Iris pigment epithelial cell (primary cell): ENCODE measurements around the gene IGSF22.

Experiments used
- DNase-seq: peaks from one replicate; pipeline ENCODE4 v3.0.0-alpha.2; 2011; ENCODE audit warnings: low read depth

IGSF22 gene

DNA sequence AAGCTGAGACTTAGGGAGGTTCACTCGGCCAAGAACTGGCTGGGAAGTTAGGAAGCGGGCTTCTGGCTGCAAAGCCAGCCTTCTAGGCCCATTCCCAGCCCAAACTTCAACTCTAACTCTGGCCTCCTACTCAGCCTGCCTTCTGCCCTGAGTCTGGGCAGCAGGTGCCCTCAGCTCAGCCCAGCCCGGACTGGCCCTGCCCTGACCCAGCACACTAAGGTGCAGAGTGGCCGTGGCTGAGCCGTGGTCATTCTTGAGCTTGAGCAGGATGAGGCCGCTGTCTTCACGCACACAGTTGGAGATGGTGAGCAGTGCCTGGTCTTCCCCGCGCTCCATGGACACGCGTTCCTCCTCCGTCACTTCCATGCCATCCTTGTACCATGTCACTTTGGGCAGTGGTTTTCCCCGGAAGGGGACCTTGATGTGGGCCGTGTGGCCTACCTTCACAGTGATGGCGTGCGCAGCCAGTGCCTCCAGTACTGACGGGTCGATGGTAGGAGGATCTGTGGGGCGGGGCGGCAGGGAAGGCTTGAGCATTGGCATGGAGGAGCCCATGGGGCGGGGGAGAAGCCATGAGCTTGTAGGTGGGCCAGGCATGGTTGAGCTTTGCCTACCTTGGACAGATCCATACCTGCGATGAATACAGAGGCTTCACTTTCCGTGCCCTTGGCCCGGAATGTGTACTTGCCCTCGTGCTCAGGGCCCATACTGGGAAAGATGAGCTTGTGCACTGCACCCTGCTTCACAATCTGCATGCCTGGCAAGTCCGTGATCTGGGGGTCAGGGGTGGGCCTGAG lies 12.1 kb downstream of the IGSF22 start:
- DNase-seq = no peak

DNA sequence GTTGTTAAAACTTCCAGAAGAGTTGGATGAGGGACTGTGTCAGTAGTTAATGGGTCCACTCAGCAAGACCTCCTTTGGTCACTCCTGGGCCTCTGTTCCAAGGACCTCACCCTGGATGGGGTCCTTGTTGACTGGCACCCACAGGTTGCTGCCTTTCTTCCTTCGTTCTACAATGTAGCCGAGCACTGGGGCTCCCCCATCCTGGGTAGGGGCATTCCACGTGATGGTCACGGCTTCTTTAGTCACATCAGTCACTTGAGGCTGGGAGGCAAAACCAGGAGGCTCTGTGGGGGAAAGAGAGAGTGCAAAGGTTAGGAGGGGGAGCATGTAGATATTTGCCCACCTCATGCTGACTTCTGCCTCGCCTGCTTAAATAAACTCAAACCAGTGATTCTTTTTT lies 15.4 kb downstream of the IGSF22 start:
- no peak for DNase-seq

DNA sequence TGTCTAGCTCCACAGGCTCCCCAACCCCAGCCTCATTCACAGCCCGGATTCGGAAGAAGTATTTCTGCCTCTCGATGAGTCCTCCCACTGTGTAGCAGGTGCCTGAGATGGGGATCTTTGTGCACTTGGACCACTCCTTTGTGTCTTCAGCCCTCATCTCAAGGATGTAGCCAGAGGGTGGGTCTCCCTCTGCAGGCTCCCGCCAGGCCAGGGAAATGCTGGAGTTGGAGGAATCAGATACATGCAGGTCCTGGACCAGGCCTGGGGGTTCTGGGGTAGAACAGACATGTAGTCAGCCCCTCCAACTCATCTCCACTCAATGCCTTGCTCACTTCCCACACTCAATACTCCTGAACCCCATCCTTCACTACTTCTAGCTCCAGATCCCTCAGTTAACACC lies 16.6 kb downstream of the IGSF22 start:
- DNase-seq = no peak

DNA sequence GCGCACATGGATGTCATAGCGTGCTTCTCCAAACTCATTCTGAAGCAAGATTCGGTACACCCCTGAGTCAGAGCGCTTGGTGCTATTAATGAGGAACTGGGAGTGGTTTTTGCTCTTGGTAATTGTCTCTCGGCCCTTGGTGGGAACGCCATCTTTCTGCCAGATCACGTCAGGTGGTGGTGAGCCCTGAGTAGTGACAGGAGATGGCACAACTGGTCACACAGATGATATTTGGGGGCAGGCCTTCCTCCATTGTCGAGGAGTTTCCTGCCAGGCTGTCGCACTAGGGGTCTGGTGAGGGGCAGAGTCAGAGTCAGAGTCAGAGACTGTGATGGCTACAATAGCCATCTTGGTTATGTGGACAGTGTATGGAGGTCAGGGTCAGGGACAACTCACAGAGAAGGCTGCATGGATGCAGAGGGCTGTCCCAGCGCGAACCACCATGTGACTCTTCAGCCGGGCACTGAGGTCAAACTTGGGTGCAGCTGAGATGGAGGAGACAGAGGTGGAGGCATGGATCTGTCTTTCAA lies 18.1 kb downstream of the IGSF22 start:
- DNase-seq = no peak

DNA sequence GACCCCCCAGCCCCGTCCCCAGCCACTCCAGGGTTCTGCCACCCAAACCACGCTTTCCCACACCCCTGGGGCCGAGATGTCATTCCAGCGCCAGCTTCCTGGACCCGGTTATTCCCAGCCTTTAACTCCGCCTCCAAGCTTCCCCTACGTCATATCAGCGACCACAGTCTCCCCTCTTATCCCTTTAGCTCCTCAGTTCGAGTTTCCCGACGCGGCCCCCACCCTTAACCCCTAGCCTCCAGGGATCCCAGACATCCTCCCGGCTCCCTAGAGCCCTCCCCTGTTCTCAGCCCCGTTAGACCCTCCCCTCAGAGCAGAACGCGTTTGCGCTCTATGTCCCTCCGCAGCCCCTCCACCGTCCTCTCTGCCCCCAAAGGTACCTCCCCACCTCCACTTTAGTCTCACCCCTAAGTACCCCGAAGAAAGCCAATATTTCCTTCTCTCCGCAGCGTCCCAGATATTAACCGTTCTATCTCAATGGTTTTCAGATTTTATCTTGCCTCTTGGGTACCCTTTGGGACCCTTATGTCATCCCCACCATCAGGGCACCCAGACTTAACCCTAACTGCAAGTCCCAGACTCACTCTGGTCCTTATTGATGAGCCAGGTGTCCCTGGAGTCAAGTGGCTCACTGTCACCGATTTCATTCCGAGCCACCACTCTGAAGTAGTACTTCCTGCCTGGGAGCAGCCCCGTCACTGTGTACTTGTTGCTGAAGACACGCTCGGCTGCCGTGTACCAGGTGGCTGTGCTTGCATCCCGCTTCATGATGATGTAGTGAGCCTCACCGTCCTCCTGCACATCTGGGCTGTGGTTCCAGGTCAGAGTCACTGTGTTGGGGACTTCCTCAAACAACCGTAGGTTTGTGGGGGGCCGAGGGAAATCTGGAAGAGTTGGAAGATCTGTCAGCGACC lies 19.4 kb downstream of the IGSF22 start:
- peak; percentile 54 for DNase-seq

DNA sequence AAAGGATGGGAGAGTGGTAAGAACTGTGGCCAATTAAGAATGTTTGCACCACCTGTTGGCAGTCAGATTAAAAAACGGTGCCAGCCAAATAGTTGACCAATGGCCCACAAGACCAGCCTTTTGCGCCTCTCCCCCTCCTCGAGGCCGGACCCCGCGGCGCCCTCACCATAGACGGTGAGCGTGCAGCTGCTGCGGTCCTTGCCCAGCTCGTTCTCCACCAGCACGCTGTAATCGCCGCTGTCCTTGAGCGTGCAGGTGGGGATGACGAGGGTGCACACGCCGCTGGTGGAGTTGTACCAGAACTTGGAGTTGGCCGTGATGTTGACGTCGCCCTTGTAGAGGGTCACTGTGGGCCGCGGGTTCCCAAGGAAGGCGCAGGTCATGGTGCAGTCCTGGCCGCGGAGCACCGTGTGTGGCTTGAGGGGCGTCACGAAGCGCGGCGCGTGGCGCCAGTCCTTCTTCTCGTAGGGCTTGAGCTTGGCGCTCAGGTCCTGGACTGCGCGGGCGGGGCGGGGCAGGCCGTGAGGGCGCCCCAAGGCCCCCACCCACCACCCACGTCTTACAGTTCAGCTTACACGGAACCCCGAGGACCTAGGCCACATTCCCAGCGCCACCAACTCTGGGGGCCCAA lies 20.2 kb downstream of the IGSF22 start:
- no peak for DNase-seq

DNA sequence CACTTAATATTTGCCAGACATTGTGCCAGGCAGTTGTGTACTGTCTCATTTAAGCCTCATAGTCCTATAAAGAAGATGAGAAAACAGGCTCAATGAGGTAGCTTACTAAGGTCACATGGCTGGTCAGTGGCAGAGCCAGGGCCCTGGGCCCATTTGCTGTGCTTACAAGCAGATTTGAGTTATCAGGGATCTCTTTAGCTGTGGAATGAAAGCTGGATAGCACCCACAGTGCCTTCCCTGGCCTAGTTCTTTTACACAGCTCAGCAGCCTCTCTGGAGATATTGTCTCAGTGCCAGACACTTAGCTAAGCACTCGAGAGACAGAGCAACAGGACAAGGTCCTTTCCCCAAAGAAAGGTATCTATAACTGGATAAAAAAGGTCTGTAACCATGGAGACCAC lies 21.3 kb downstream of the IGSF22 start:
- no peak for DNase-seq

DNA sequence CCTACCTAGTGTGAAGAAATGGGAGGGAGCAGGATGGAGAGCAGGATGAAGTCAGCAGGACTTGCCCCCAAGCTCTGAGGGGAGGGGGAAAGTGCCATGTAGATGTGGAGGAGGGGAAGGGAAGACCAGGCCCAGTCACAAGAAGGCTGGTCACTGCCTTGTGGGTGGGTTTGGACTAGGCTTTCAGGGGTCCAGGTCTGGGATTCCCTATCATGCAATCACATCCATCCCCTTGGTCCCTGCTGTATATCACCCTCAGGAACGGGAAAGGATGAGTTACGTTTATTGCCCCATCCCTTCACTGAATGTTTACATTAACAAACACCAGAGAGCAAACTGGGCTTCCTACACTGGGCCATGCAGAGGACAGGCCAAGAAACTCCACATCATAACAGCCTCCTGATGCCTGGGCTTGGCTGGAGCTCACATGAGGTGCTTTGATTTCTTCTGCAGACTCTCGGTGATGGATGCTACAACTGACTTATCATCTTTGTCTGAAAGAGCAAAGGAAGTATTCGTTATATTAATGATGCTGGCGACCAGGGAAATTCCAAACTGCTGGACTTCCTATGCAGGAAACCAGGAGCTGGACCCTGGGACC lies 21.8 kb downstream of the IGSF22 start:
- DNase-seq = no peak

DNA sequence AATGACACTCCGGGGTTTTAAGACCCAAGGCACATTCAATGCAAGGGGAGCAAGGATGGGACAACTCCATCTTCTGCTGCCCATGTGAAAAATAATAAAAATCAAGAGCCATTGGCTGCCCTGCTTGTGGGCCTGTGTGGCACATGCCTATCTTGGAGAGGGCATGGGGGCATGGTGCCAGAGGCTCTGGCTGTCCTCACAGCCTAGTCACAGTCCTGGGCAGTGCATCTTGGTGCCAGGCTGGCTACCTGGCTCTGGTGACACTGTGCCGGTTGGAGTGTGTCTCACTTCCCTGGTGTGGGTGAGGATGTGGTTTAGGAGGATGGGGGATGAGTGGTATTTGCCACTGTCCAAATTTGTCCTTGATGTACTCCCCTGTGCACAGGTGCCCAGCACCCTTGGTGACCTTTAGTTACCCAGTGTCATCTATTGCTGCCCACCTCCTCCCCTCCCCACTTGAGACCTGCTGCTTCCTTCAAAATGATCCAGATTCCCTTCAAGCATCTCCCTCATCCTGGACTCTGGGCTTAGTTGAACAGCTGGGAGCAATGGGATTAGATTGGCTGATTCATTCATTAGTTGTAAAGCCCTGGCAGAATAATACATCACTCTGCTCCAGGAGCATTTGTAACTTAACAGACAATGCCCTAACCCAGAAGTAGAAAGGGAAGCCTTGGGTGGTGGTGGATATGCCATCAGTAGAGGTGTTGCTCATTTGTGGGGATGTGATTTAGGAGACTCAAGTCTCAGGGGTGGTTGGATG lies 22.8 kb downstream of the IGSF22 start:
- no peak for DNase-seq

DNA sequence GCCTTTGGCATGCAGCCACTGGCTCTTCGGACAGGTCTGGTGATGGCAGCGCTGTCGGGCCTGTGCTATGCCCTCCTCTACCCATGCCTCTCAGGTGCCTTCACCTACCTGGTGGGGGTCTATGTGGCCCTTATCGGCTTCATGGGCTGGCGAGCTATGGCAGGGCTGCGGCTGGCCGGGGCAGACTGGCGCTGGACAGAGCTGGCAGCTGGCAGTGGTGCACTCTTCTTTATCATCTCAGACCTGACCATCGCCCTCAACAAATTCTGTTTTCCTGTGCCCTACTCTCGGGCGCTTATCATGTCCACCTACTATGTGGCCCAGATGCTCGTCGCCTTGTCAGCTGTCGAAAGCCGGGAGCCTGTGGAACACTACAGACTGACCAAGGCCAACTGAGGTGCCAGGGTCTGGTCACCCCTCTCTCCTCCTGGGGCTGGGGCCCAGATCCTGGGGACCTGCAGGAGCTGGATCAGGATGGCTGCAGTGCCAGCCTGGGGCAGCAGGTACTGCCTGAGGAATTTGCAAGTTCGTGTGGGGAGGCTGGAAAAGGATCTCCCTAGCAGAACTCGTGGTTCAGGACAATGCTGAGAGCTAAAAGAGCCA lies 24.3 kb downstream of the IGSF22 start:
- no peak for DNase-seq

DNA sequence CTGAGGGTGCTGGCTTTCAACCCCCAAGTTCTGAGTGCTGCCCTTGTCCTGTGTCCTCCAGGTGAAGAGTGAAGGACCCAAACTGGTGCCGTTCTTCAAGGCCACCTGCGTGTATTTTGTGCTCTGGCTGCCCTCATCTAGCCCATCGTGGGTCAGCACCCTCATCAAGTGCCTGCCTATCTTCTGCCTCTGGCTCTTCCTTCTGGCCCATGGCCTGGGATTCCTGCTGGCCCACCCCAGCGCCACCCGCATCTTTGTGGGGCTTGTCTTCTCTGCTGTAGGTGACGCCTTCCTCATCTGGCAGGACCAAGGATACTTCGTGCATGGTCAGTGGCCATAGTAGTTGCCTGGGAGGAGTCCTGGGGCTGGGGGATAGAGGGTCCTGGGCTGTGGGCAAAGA lies 25.1 kb downstream of the IGSF22 start:
- DNase-seq = no peak

DNA sequence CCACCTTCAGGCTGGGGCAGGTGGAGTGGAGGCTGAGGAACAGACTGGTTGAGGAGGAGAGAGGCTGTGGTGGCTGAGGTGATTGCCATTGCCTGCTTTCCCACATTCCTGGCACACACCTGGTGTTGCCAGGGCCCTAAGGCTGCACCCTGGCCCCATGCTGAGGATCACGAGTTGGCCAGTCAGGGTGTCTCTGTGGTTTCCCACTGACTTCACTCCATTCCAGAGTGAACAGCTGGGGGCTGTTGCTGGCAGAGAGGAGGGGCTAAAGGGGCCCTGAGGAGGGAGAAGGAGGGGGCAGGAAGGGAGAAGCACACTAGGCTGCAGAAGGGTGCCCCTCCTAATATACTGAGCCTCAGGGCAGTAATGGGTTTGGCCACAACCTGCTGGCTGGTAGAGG lies 25.6 kb downstream of the IGSF22 start:
- no peak for DNase-seq

DNA sequence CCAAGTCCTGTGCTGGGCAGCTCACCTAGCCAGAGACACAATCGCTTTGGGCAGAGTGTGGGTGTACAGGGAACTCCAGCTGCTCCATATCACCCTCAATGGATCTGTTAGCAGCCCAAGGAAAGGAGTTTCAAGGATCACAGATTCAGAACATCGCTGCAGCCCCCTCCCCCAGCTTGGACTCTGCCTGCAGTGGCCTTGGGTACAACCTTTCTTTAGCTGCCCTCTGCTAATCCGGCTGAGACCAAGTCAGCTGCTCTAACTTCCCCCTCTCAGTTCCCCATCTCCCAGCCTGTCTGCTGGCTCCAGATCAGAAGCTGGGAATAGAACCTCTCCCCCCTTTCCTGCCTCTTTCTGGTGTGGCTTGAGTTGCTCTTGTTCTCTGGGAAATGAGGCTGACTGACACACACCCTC lies 26.1 kb downstream of the IGSF22 start:
- no peak for DNase-seq

DNA sequence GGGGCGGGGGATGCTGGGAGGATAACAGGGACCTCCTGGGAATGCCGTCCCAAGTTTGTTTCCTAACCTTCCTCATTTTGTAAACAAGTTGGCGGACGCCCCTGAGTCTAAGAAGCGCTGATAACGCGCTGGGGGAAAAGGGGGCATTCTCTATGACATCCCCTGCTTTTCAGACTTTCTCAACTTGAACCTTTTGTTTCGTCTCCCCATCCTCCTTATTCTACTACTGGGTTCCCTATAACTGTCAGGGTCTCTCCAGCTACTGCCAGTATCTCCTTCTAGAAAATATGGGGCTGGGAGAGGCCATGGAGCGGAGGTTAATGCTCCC lies 26.8 kb downstream of the IGSF22 start:
- no peak for DNase-seq

DNA sequence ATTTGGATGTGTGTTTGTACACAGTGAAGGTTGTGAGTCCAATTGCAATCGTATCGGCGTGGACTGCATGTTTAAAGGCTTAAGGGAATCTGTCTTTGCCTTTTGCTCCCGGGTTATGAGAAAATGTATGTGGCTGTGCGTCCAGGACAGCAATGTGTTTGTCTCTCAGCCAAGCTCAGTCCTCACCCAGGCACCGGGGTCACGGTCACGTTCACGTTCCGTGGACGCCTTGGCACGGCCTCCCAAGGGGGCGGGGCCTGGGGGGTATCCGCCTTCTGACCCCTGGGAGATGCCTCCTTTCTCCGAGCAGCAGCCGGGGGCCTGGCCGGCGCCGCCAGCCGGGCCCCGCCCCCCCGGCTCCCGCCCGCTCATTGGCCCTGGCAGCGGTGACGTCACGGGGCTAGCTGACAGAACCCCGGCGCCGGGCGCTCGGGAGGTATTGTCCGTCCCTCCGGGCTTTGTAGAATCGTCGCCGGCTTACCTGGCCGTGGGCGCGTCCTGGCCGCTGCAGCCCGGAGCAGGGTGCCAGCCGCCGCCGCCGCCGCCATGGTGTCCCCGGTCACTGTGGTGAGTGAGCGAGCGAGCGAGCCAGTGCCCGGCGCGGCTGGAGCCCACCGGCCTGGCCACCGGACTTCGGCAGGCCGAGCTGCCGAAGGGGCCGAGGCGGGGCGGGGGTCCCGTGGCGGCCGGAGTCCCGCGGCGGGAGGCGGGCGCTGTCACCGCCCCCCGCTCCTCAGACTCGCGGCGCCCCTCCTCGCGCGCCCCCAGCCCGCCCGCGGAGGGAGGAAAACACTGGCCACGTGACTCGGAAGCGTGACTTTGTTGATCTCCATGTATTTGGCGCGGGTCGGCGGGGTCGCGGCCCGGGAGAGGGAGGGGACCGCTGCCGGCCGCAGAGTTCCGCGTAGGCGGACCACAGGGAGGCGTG lies 27.4 kb downstream of the IGSF22 start, which contains the start of gene TMEM86A:
Gene TMEM86A, plus strand, starts transcription at position 439 of the 928 bp plus-strand sequence. Its CDS starts 108 bp downstream, at position 547.
- DNase-seq = peak; percentile 72

DNA sequence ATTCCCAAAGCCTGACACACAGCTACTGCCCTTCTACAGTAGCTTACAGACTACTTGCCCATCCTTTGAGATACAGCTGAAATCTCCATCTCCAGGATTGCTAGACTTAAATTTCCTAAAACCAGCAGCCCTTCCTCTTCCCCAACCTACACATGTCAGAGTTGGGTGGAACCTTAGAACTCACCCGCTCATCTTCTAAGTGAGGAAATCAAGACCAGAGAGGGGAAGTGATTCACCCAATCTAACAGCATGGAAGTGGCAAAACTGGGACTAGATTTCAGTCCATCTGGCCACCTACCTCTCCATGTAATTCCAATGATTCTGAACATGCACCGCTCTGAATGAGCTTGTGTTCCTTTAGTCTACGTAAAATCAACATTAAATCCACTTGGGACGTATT lies 28.4 kb downstream of the IGSF22 start:
- no peak for DNase-seq

DNA sequence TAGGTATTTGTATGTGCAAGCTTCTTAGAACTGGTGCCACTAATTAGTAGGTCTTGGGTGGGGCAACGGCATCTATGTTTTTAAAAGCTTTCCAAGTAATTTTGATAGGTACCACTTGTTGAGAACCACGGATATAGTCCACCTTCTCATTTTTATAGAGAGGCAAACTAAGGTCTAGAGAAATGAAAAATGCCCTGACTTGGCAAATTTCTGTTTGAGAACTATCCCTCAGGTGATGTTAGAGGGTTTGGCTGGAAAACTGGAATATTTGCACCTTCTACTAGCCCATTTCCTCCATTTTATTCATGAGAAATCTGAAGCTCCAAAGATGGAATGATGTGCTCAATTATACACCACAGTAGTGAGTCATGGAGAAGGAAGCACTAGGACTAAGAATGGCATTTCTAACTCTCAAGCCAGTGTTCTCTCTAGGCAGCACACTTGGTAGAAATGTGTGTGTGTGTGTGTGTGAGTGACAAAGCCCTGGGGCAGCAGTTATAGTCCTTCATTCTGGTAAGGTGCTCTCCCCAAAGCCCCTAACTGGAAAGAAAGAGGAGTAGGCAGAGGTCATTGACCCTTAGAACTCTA lies 29.3 kb downstream of the IGSF22 start:
- peak; percentile 75 for DNase-seq

DNA sequence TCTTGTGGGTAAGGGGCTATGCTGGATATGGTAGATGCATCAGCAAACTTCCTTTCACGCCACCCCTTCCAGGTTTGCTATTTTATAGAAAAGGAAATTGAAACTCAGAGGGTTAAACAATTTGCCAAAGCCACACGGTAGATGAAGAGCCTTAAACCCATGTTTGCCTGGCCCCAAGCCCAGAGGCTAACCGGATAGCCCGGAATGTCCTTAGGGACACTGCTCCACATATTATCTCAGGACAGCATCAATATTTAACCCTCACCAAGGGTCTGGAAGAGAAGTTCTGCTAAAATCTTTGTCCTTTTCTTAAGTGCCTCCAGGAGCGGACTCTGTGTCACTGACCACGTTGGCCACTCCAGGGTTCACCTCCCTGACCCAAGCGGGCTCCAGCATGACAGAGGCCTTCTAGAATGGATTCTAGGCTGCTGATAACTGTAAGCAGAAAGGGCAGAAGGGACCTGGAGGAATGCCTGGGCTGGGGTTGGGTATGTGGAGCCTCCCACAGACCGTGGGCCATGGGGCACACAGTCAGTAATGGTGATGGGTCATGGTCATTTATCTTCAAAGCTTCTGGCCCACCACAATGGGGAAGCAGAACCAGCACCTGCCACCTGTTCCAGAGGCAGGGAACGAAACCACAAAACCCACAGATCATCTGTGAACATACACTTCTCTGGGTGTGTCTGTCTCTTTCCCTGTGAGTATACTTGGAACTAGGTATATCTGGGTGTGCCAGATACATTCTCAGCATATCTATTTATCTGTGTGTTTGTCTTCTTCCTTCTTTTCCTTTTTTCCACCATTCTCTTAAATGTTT lies 32.8 kb downstream of the IGSF22 start:
- DNase-seq = no peak
